GM18873 (cell line): ENCODE measurements around the gene RAD51C.
"Not testable (repeated sequence)": the region's sequence is repeated elsewhere in the genome, so short reads cannot be mapped to it uniquely, and the experiment has no call there.

Source experiments
- ATAC-seq: cut with Tn5 transposase; IDR thresholded peaks from one replicate; pipeline ENCODE4 v1.9.1; 2021; ENCODE audit warnings: mild to moderate bottlenecking, moderate library complexity, moderate number of reproducible peaks; ENCODE audit not compliant: unreplicated experiment, low FRiP score

The RAD51C gene

GRCh38 chr17:58692239-58693055 is at the start of gene RAD51C:
RAD51C (plus strand) TSS chr17:58692602; CDS start chr17:58692644, 42 bp downstream.
- ATAC-seq: peak; percentile 71

GRCh38 chr17:58643147-58643546 is 49.3 kb upstream of the RAD51C start:
- ATAC-seq: no peak

GRCh38 chr17:58648236-58648635 is 44.2 kb upstream of the RAD51C start:
- ATAC-seq: no peak

GRCh38 chr17:58657962-58658803 is 34.2 kb upstream of the RAD51C start:
- ATAC-seq: not testable (repeated sequence)

- peak; percentile 51 for ATAC-seq
Measured at GRCh38 chr17:58658804-58659713, 33.3 kb upstream of the RAD51C start.

- not testable (repeated sequence) for ATAC-seq
Measured at GRCh38 chr17:58659714-58660084, 32.7 kb upstream of the RAD51C start.

GRCh38 chr17:58660621-58661020 is 31.8 kb upstream of the RAD51C start:
- ATAC-seq: no peak

GRCh38 chr17:58661499-58661898 is 30.9 kb upstream of the RAD51C start:
- no peak for ATAC-seq

- ATAC-seq: no peak
Measured at GRCh38 chr17:58664302-58664701, 28.1 kb upstream of the RAD51C start.

GRCh38 chr17:58665946-58666857 is 26.2 kb upstream of the RAD51C start:
- no peak for ATAC-seq

- ATAC-seq: no peak
Measured at GRCh38 chr17:58666858-58667267, 25.5 kb upstream of the RAD51C start.

GRCh38 chr17:58667934-58668597 is 24.3 kb upstream of the RAD51C start:
- no peak for ATAC-seq

- ATAC-seq: no peak
Measured at GRCh38 chr17:58668598-58668935, 23.8 kb upstream of the RAD51C start.

GRCh38 chr17:58669853-58670252 is 22.5 kb upstream of the RAD51C start:
- ATAC-seq: no peak

- ATAC-seq: no peak
Measured at GRCh38 chr17:58671969-58672368, 20.4 kb upstream of the RAD51C start.

- no peak for ATAC-seq
Measured at GRCh38 chr17:58677194-58677880, 15.1 kb upstream of the RAD51C start.

GRCh38 chr17:58678287-58678686 is 14.1 kb upstream of the RAD51C start:
- not testable (repeated sequence) for ATAC-seq

- ATAC-seq: peak; percentile 74
Measured at GRCh38 chr17:58679263-58680037, 13.0 kb upstream of the RAD51C start.
